Stimulated activated CD8-positive, alpha-beta memory T cell treated with anti-CD3 and anti-CD28 coated beads, Interleukin-12 subunit alpha, Interleukin-12 subunit beta, amount 100 ng/mL, for 1 hour (primary cell): ENCODE results near the gene SLC12A6.

Source experiments
- DNase-seq: peaks from one replicate; pipeline ENCODE4 v3.0.0-alpha.2; 2020; ENCODE audit warnings: low read depth

The SLC12A6 gene

GRCh38 chr15:34259566-34259965, 78.0 kb downstream of the SLC12A6 start:
- DNase-seq = no peak

GRCh38 chr15:34258151-34258550, 79.4 kb downstream of the SLC12A6 start:
- no peak for DNase-seq

- no peak for DNase-seq
These were observed 85.0 kb downstream of the SLC12A6 start for GRCh38 chr15:34252545-34252944.

- no peak for DNase-seq
These were observed 89.4 kb downstream of the SLC12A6 start for GRCh38 chr15:34248190-34248589.

- no peak for DNase-seq
These were observed 91.2 kb downstream of the SLC12A6 start for GRCh38 chr15:34246276-34246976.

GRCh38 chr15:34243226-34243625, 94.4 kb downstream of the SLC12A6 start:
- DNase-seq = no peak

GRCh38 chr15:34242331-34242710, 95.3 kb downstream of the SLC12A6 start:
- DNase-seq = no peak

GRCh38 chr15:34241376-34242330, 95.9 kb downstream of the SLC12A6 start:
- peak; percentile 12 for DNase-seq

- DNase-seq = no peak
These were observed 97.0 kb downstream of the SLC12A6 start for GRCh38 chr15:34240537-34240936.

GRCh38 chr15:34239151-34239808, 98.3 kb downstream of the SLC12A6 start:
- DNase-seq = no peak

GRCh38 chr15:34233614-34234013, 104.0 kb downstream of the SLC12A6 start:
- no peak for DNase-seq

GRCh38 chr15:34223904-34224596, 113.5 kb downstream of the SLC12A6 start:
- DNase-seq = no peak

- DNase-seq = no peak
These were observed 119.9 kb downstream of the SLC12A6 start for GRCh38 chr15:34217587-34218225.

- DNase-seq = no peak
These were observed 120.9 kb downstream of the SLC12A6 start for GRCh38 chr15:34216527-34217270.

GRCh38 chr15:34214135-34214534, 123.4 kb downstream of the SLC12A6 start:
- no peak for DNase-seq

- no peak for DNase-seq
These were observed 123.9 kb downstream of the SLC12A6 start for GRCh38 chr15:34213690-34214089.

GRCh38 chr15:34209421-34210282, 127.9 kb downstream of the SLC12A6 start, which contains the start of gene KATNBL1:
Gene KATNBL1 (minus strand): TSS chr15:34210096. CDS start chr15:34163676, 46,420 bp downstream.
- DNase-seq = peak; percentile 97

GRCh38 chr15:34206011-34206410, 131.6 kb downstream of the SLC12A6 start:
- DNase-seq = no peak

- DNase-seq = no peak
These were observed 133.6 kb downstream of the SLC12A6 start for GRCh38 chr15:34203936-34204335.

GRCh38 chr15:34203305-34203704, 134.3 kb downstream of the SLC12A6 start:
- DNase-seq = no peak
